Colonic mucosa (tissue), 4 donors: ENCODE results near the gene CADM1. TPM values are rescaled to one million over a fixed set of nuclear protein-coding genes. Genes with fewer than 3 reads are reported as not detected.

Experiments used
- DNase-seq: peaks from one replicate; pipeline ENCODE4 v3.0.0-alpha.2; 2020
- H3K27ac ChIP-seq: fragments of 200-600 bp; one replicate; pipeline ENCODE4 v1.8.0; 2021
- H3K27me3 ChIP-seq: fragments of 200-600 bp; one replicate; pipeline ENCODE4 v1.8.0; 2021
- H3K36me3 ChIP-seq: fragments of 200-600 bp; one replicate; pipeline ENCODE4 v1.8.0; 2021
- H3K4me1 ChIP-seq: fragments of 200-600 bp; one replicate; pipeline ENCODE4 v1.8.0; 2021; ENCODE audit warnings: mild to moderate bottlenecking
- H3K4me3 ChIP-seq: fragments of 200-600 bp; one replicate; pipeline ENCODE4 v1.8.0; 2021
- H3K9ac ChIP-seq, 2 donors: one replicate each; pipeline ENCODE4 v1.7.0; 2013; ENCODE audit warnings: control low read depth in 2 of 2, low read depth in 2 of 2, low read length in 2 of 2
- H3K9me3 ChIP-seq: fragments of 200-600 bp; one replicate; pipeline ENCODE4 v1.8.0; 2021
- intact Hi-C: fragments of 100-400 bp; cut with DNase I; formaldehyde crosslinking; loops from one replicate; pipeline ENCODE4 v1.14.1; 2022
- total RNA-seq, 2 donors: library from RNA; stranded (reverse); fragmentation: NEBNext Ultra II Directional in 1 of 2; extraction: Animal tissue kit (Norgen Biotek cat#: 25700) in 1 of 2; gene quantifications; one replicate each; pipeline ENCODE4 v1.2.1, GENCODE V29; 2021
- TF ChIP-seq, protein P1 (sequence below): fragments of 200-600 bp; IDR thresholded peaks from one replicate; pipeline ENCODE4 v1.8.0; 2022; ENCODE audit warnings: antibody characterized with exemption, mild to moderate bottlenecking
- donor health status: healthy.
- donor health status: DM: no; HTN: no; CAD: no.
- donor health status: DM: no; HTN: no; CAD: no.

CADM1 gene
- total RNA-seq, 2 donors from 2014 or later: 5.2 to 6.4 TPM

DNA sequence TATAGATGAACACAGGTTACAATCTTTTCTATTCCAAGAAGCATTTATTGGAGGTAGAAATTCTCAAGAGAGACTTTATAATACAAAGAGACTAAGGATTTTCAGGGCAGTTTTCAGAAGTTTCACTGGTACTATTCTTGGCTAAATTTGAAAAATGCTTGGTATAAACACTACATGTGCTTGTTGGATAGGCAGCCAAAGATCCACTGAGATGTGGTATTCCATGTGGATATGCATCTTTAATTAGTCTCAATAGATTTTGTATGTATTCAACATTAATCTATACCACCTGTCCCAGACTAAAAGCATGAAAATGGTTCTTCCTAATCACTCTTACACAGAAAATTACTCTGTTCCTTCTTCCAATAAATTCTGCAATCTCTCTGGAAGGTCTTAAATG lies 232.6 kb downstream of the CADM1 start:
- intact Hi-C loops: no loop called here
- no peak overlapping the region for H3K9ac ChIP-seq
- no peaks in the 10 kb centered on the region for H3K9me3 ChIP-seq
- no peaks in the 10 kb centered on the region for H3K27me3 ChIP-seq
- H3K4me3 ChIP-seq: no peak overlapping the region
- no peaks in the 10 kb centered on the region for H3K4me1 ChIP-seq
- no peak for DNase-seq
- H3K36me3 ChIP-seq: no peaks in the 10 kb centered on the region
- TF ChIP-seq, protein P1, sequence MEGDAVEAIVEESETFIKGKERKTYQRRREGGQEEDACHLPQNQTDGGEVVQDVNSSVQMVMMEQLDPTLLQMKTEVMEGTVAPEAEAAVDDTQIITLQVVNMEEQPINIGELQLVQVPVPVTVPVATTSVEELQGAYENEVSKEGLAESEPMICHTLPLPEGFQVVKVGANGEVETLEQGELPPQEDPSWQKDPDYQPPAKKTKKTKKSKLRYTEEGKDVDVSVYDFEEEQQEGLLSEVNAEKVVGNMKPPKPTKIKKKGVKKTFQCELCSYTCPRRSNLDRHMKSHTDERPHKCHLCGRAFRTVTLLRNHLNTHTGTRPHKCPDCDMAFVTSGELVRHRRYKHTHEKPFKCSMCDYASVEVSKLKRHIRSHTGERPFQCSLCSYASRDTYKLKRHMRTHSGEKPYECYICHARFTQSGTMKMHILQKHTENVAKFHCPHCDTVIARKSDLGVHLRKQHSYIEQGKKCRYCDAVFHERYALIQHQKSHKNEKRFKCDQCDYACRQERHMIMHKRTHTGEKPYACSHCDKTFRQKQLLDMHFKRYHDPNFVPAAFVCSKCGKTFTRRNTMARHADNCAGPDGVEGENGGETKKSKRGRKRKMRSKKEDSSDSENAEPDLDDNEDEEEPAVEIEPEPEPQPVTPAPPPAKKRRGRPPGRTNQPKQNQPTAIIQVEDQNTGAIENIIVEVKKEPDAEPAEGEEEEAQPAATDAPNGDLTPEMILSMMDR: no peak
- no peak overlapping the region for H3K27ac ChIP-seq

GRCh38 chr11:115269191-115269950 lies 234.8 kb downstream of the CADM1 start:
- H3K9me3 ChIP-seq: no peaks in the 10 kb centered on the region
- TF ChIP-seq, protein P1: no peak
- no peak overlapping the region for H3K27ac ChIP-seq
- H3K4me1 ChIP-seq: no peaks in the 10 kb centered on the region
- H3K27me3 ChIP-seq: no peaks in the 10 kb centered on the region
- intact Hi-C loops: no loop called here
- DNase-seq: no peak
- no peaks in the 10 kb centered on the region for H3K36me3 ChIP-seq
- no peak overlapping the region for H3K9ac ChIP-seq
- H3K4me3 ChIP-seq: no peak overlapping the region

DNA sequence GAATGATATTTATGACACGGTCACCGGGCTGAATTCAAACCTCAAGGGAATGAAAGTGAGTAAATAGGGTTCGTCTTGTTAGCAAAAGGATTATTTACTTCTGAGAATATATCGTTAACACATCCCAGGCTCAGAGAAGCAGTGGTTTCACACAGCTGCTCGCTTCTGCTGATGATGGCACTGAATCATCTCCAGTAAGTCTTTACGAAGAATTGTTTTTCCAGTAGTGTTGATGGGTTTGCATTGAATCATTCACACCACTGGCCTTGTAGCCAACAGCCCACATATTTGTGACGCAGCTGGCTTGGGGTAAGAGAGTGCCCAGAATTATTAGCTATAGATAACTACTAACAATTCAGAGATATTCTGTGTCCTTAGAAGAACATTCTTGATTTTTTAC lies 236.3 kb downstream of the CADM1 start:
- H3K27ac ChIP-seq: no peak overlapping the region
- no peaks in the 10 kb centered on the region for H3K27me3 ChIP-seq
- no peak overlapping the region for H3K4me3 ChIP-seq
- DNase-seq: no peak
- H3K9me3 ChIP-seq: no peaks in the 10 kb centered on the region
- H3K9ac ChIP-seq: no peak overlapping the region
- no peaks in the 10 kb centered on the region for H3K36me3 ChIP-seq
- no peaks in the 10 kb centered on the region for H3K4me1 ChIP-seq
- TF ChIP-seq, protein P1: no peak
- intact Hi-C loops: no loop called here

DNA sequence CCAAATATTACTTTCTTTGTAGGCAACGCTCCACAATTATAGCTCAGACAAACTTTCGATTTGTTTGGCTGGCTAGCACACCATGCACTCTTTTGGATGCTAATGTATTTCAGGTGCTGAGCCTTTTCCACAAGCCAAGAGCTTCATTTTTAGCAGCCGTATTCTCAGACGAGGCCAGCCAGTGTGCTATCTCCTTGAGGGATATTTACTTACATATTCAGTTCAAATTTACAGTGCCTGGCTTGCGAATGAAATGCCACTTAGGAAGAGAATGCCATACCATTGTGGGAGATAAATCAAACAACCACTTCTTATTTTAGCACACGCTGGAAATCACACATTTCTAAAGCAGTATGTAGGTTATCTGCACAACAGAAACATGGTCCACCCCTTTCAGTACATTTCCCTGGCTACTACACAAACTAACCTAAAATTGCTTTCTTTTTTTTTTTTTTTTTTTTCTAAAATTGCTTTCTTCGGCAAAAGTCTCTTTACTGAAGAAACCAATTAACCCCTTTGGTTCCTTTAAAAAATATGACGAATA lies 236.9 kb downstream of the CADM1 start:
- Histone ChIP-seq H3K4me3 (no peak overlapping the region), H3K27me3 (no peaks in the 10 kb centered on the region), H3K9ac (no peak overlapping the region), H3K36me3 (no peaks in the 10 kb centered on the region), H3K9me3 (no peaks in the 10 kb centered on the region), H3K27ac (no peak overlapping the region), H3K4me1 (no peaks in the 10 kb centered on the region)
- TF ChIP-seq, protein P1: no peak
- intact Hi-C loops: no loop called here
- no peak for DNase-seq

- no peaks in the 10 kb centered on the region for H3K4me1 ChIP-seq
- no peak overlapping the region for H3K4me3 ChIP-seq
- H3K9me3 ChIP-seq: no peaks in the 10 kb centered on the region
- H3K27ac ChIP-seq: no peak overlapping the region
- intact Hi-C loops: no loop called here
- no peak for DNase-seq
- H3K36me3 ChIP-seq: no peaks in the 10 kb centered on the region
- H3K27me3 ChIP-seq: no peaks in the 10 kb centered on the region
- TF ChIP-seq, protein P1: no peak
- H3K9ac ChIP-seq: no peak overlapping the region
Measured at GRCh38 chr11:115266066-115266639, 238.1 kb downstream of the CADM1 start.
